Right forelimb (tissue), 1 donor: ENCODE measurements around the gene POTEM.
"Not testable (repeated sequence)": the region's sequence is repeated elsewhere in the genome, so short reads cannot be mapped to it uniquely, and the experiment has no call there.

Source experiments
- DNase-seq: peaks from one replicate; pipeline ENCODE4 v3.0.0-alpha.2; 2018

Gene POTEM

GRCh38 chr14:18967134-18967533, at the start of gene POTEM:
Gene POTEM (plus strand): TSS chr14:18967434. CDS start chr14:18967486, 52 bp downstream.
- not testable (repeated sequence) for DNase-seq

GRCh38 chr14:18918345-18918744, 48.9 kb upstream of the POTEM start:
- not testable (repeated sequence) for DNase-seq

- DNase-seq = not testable (repeated sequence)
Observed at GRCh38 chr14:18920052-18920451, 47.2 kb upstream of the POTEM start.

- DNase-seq = not testable (repeated sequence)
Observed at GRCh38 chr14:18921055-18921701, 46.1 kb upstream of the POTEM start.

GRCh38 chr14:18936848-18937247, 30.4 kb upstream of the POTEM start:
- DNase-seq = not testable (repeated sequence)

- not testable (repeated sequence) for DNase-seq
Observed at GRCh38 chr14:18938733-18939132, 28.5 kb upstream of the POTEM start.

GRCh38 chr14:18949939-18950338, 17.3 kb upstream of the POTEM start:
- DNase-seq = peak; percentile 1

- peak; percentile 2 for DNase-seq
Observed at GRCh38 chr14:18953085-18953484, 14.1 kb upstream of the POTEM start.

- DNase-seq = not testable (repeated sequence)
Observed at GRCh38 chr14:18955816-18956215, 11.4 kb upstream of the POTEM start.

- not testable (repeated sequence) for DNase-seq
Observed at GRCh38 chr14:18961576-18961975, 5.7 kb upstream of the POTEM start.

- not testable (repeated sequence) for DNase-seq
Observed at GRCh38 chr14:18962143-18962542, 5.1 kb upstream of the POTEM start.

GRCh38 chr14:18963276-18963675, 4.0 kb upstream of the POTEM start:
- peak; percentile 2 for DNase-seq

GRCh38 chr14:18964878-18965277, 2.4 kb upstream of the POTEM start:
- not testable (repeated sequence) for DNase-seq

GRCh38 chr14:19002566-19002965, 35.3 kb downstream of the POTEM start:
- not testable (repeated sequence) for DNase-seq

- DNase-seq = not testable (repeated sequence)
Observed at GRCh38 chr14:19006490-19006889, 39.3 kb downstream of the POTEM start.

GRCh38 chr14:19007678-19008077, 40.4 kb downstream of the POTEM start:
- DNase-seq = not testable (repeated sequence)

- not testable (repeated sequence) for DNase-seq
Observed at GRCh38 chr14:19011029-19011428, 43.8 kb downstream of the POTEM start.

GRCh38 chr14:19011703-19012102, 44.5 kb downstream of the POTEM start:
- DNase-seq = not testable (repeated sequence)

- not testable (repeated sequence) for DNase-seq
Observed at GRCh38 chr14:19015185-19015584, 48.0 kb downstream of the POTEM start.

- DNase-seq = not testable (repeated sequence)
Observed at GRCh38 chr14:19025080-19025589, 57.9 kb downstream of the POTEM start.

GRCh38 chr14:19026649-19027351, 59.6 kb downstream of the POTEM start:
- not testable (repeated sequence) for DNase-seq

- DNase-seq = not testable (repeated sequence)
Observed at GRCh38 chr14:19027895-19028294, 60.7 kb downstream of the POTEM start.

GRCh38 chr14:19036811-19037382, 69.7 kb downstream of the POTEM start:
- not testable (repeated sequence) for DNase-seq
